C4-2B (cell line): ENCODE data around the gene SACM1L.

Source experiments
- CTCF ChIP-seq: fragments of 450-650 bp; conservative IDR thresholded peaks from 2 replicates; pipeline ENCODE4 v1.5.1; 2017; ENCODE audit warnings: mild to moderate bottlenecking
- ZFX ChIP-seq: fragments of 450-650 bp; IDR thresholded peaks from 2 replicates; pipeline ENCODE4 v1.6.1; 2017

- TF ChIP-seq CTCF = no peak
- TF ChIP-seq ZFX = no peak
Observed at GRCh38 chr3:45792516-45793172, 103.4 kb downstream of the SACM1L start.
